Body of pancreas (tissue), 4 donors: ENCODE data around the gene EP400. TPM values are rescaled to one million over a fixed set of nuclear protein-coding genes. Genes with fewer than 3 reads are reported as not detected.

Source experiments
- ATAC-seq: fragments of 150-250 bp; one replicate; pipeline ENCODE4 v1.9.1; 2016
- DNase-seq, 4 donors: peaks; one replicate each; pipeline ENCODE4 v3.0.0-alpha.2; 2019
- H3K27ac ChIP-seq, 4 donors: fragments of 200-600 bp; sonication (generic); 1 replicate in 3 of 4; 2 replicates in 1 of 4; pipeline versions ENCODE4 v1.5.1 to v1.6.1; 2016 to 2019; ENCODE audit warnings: mild to moderate bottlenecking in 1 of 4, mixed read lengths in 1 of 4, moderate library complexity in 1 of 4
- H3K27me3 ChIP-seq, 2 donors: fragments of 200-600 bp; sonication (generic); one replicate each; pipeline ENCODE4 v1.6.0; 2016; ENCODE audit warnings: mild to moderate bottlenecking in 1 of 2
- H3K36me3 ChIP-seq, 2 donors: fragments of 200-600 bp; sonication (generic); replicated peaks in 1 of 2; 2 replicates each; pipeline ENCODE4 v1.5.1; 2016; ENCODE audit warnings: low read depth in 2 of 2; ENCODE audit not compliant: insufficient read depth in 1 of 2
- H3K4me1 ChIP-seq: fragments of 200-600 bp; sonication (generic); one replicate; pipeline ENCODE4 v1.6.0; 2016
- H3K4me3 ChIP-seq, 2 donors: fragments of 200-600 bp; sonication (generic); 1 replicate in 1 of 2; 2 replicates in 1 of 2; pipeline ENCODE4 v1.5.1; 2016 to 2019
- H3K9me3 ChIP-seq, 3 donors: fragments of 200-600 bp; sonication (generic); 1 replicate in 2 of 3; 2 replicates in 1 of 3; pipeline ENCODE4 v1.5.1; 2016
- POLR2A ChIP-seq, 3 donors: fragments of 450-650 bp; IDR thresholded peaks; one replicate each; pipeline ENCODE4 v1.6.1; 2016; ENCODE audit warnings: antibody characterized with exemption in 3 of 3, mild to moderate bottlenecking in 2 of 3
- WGBS, 2 donors: methylation state at CpG; one replicate each; pipeline ENCODE4 v1.1.5; 2017; 5-methylcytosine and 5-hydroxymethylcytosine counted together
- intact Hi-C: fragments of 100-400 bp; cut with DNase I; formaldehyde crosslinking; loops from one replicate; pipeline ENCODE4 v1.15.1; 2023
- total RNA-seq, 2 donors: library from RNA; depleted of rRNA; stranded (reverse); fragments of >200 nt; gene quantifications; one replicate each; pipeline ENCODE4 v1.1.0, GENCODE V29; 2016
- TF ChIP-seq, protein P1 (sequence below), 7 experiments: fragments of 450-650 bp in 4 of 7; fragments of 200-600 bp in 3 of 7; sonication (generic) in 3 of 7; IDR thresholded peaks; one replicate each; pipeline ENCODE4 v1.5.1; 2016 to 2019; ENCODE audit warnings: antibody characterized with exemption in 7 of 7

EP400 gene, protein sequence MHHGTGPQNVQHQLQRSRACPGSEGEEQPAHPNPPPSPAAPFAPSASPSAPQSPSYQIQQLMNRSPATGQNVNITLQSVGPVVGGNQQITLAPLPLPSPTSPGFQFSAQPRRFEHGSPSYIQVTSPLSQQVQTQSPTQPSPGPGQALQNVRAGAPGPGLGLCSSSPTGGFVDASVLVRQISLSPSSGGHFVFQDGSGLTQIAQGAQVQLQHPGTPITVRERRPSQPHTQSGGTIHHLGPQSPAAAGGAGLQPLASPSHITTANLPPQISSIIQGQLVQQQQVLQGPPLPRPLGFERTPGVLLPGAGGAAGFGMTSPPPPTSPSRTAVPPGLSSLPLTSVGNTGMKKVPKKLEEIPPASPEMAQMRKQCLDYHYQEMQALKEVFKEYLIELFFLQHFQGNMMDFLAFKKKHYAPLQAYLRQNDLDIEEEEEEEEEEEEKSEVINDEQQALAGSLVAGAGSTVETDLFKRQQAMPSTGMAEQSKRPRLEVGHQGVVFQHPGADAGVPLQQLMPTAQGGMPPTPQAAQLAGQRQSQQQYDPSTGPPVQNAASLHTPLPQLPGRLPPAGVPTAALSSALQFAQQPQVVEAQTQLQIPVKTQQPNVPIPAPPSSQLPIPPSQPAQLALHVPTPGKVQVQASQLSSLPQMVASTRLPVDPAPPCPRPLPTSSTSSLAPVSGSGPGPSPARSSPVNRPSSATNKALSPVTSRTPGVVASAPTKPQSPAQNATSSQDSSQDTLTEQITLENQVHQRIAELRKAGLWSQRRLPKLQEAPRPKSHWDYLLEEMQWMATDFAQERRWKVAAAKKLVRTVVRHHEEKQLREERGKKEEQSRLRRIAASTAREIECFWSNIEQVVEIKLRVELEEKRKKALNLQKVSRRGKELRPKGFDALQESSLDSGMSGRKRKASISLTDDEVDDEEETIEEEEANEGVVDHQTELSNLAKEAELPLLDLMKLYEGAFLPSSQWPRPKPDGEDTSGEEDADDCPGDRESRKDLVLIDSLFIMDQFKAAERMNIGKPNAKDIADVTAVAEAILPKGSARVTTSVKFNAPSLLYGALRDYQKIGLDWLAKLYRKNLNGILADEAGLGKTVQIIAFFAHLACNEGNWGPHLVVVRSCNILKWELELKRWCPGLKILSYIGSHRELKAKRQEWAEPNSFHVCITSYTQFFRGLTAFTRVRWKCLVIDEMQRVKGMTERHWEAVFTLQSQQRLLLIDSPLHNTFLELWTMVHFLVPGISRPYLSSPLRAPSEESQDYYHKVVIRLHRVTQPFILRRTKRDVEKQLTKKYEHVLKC (N-terminal part only)
- 10 to 100 TPM; 20.5 to 22.4 TPM for total RNA-seq

DNA sequence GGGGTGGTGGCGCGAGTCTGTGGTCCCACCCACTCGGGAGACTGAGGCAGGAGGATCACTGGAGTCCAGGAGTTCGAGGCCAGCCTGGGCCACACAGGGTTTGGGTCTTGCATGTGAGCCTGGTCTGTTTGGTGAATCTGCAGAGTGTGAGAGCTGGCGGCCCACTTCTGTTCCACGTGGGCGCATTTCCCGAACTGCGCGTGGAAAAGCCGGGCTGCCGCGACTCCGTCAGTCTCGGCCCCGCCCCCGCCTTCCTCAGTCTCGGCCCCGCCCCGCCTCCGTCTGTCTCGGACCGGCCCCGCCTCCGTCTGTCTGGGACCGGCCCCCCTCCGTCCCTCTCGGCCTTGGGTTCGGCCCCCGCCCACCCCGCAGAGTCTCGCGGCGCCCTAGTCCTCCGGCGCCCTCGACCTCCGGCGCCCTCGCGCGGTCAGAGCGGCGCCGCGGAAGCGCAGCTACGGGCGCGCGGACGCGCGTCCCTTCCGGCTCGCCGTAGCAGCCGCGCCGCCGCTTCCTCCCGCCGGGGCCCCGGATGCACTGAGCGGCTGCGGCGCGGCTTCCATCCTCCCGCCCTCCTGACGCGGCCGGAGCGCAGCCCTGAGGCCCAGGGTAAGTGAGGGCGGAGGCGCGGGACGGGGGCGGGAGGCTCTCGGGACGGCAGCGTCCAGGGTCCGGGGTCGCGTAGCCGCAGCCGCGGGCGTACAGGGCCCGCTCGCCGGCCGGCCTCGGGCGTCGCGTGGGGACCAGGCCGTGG, at the start of gene EP400:
EP400 (plus strand) TSS at position 512 of the 751 bp plus-strand sequence. CDS start 10,678 bp downstream, outside the sequence.
- H3K4me3 ChIP-seq: peak within 1 kb of the TSS; percentile 85 to 91
- DNase-seq (peak; percentile 96 to 98 (median 97)), ATAC-seq (peak; percentile 97)
- TF ChIP-seq POLR2A (IDR thresholded peaks at IDR 0.05): peak in 1 of 3 donors; percentile 49
- TF ChIP-seq, protein P1, sequence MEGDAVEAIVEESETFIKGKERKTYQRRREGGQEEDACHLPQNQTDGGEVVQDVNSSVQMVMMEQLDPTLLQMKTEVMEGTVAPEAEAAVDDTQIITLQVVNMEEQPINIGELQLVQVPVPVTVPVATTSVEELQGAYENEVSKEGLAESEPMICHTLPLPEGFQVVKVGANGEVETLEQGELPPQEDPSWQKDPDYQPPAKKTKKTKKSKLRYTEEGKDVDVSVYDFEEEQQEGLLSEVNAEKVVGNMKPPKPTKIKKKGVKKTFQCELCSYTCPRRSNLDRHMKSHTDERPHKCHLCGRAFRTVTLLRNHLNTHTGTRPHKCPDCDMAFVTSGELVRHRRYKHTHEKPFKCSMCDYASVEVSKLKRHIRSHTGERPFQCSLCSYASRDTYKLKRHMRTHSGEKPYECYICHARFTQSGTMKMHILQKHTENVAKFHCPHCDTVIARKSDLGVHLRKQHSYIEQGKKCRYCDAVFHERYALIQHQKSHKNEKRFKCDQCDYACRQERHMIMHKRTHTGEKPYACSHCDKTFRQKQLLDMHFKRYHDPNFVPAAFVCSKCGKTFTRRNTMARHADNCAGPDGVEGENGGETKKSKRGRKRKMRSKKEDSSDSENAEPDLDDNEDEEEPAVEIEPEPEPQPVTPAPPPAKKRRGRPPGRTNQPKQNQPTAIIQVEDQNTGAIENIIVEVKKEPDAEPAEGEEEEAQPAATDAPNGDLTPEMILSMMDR (IDR thresholded peaks at IDR 0.05): peak in 5 of 7 experiments; percentile 28 to 94 (median 72)
- peaks cover 0 to 2% of the 10 kb centered on the region in 2 donors for H3K36me3 ChIP-seq
- no peaks in the 10 kb centered on the region for H3K27me3 ChIP-seq
- no peaks in the 10 kb centered on the region for H3K9me3 ChIP-seq
- H3K27ac ChIP-seq: peak within 1 kb of the TSS; percentile 56 to 85 (median 81)
- peaks cover 42% of the 10 kb centered on the region for H3K4me1 ChIP-seq
- 2 to 33% methylated on average over 4 to 77 of the region's 97 CpGs for WGBS, 2 donors
- intact Hi-C loops: no loop called here

DNA sequence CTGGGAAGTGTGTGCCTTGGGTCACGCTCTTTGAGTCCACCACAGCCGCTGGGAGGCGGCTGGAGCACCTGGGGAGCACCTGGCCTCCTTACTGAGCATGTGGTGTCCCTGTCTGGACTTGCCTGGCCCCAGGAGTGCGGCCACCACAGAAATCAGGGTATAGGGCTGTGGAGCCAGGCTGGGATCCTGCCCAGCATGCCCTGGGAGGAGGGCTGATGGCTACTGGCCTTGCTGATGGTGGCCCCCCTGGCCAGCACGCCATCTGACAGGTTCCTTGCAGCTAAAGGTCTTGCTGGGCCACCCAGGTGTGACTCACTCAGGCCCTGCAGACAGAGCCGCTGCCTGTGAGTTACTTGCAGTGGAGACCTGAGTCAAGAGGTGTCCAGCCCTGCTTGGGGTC, 49.3 kb upstream of the EP400 start:
- ATAC-seq (no peak), DNase-seq (peak in 2 of 4 donors; percentile 34 to 45)
- TF ChIP-seq, protein P1 (IDR thresholded peaks at IDR 0.05): no peak
- TF ChIP-seq POLR2A (IDR thresholded peaks at IDR 0.05): no peak
- Histone ChIP-seq H3K4me3 (no peak overlapping the region), H3K27ac (no peak overlapping the region), H3K36me3 (no peaks in the 10 kb centered on the region), H3K4me1 (peaks cover 79% of the 10 kb centered on the region), H3K27me3 (no peaks in the 10 kb centered on the region), H3K9me3 (no peaks in the 10 kb centered on the region)
- intact Hi-C loops: no loop called here
- WGBS, 2 donors: 97 to 99% methylated on average over 5 to 6 of the region's 6 CpGs

DNA sequence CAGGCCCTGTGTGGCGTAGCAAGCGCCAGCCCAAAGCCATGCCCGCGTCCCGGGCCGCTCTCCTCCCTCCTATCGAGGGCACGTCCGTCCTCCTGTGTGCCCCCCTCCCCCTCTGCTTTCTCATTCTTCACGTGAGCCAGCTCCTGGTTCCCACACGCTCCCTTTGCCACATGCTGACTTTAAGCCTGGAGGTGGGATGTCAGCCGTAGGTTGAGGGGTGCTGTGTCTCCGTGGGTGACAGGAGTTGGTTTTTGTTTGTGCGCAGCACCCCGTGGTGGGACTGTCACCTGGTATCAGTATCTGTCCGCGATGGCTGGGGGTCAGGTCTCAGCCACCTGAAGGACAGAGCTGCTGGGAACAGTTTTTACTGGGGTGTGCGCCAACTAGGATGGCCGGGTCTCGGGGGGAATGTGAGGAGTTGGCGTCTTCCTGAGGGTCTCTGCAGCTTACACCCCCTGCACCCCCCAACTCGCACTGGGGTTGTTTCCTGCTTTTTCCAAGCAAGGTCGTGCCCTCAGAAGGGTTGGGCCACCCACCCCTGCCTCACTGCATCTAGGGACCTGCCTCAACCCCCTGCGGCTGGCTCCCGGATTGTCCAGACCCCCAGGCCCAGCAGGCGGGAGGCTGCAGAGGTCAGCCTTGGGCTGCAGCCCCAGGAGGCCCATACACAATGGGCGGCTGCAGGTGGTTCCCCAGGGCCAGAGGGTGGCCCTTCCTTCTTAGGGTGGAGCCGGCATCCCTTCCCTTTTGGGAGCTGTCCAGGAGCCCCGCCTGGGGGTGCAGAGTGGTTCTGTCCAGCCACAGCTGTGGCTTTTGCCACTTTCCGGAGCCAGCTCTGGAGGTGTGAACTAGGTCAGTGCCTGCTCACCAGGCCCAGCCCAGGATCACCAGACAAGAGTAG, 48.1 kb upstream of the EP400 start:
- no peak overlapping the region for H3K4me3 ChIP-seq
- TF ChIP-seq, protein P1 (IDR thresholded peaks at IDR 0.05): no peak
- peak in 1 of 3 donors; percentile 7 for TF ChIP-seq POLR2A (IDR thresholded peaks at IDR 0.05)
- no peak overlapping the region for H3K27ac ChIP-seq
- H3K36me3 ChIP-seq: no peaks in the 10 kb centered on the region
- peak; percentile 21 for ATAC-seq
- H3K27me3 ChIP-seq: no peaks in the 10 kb centered on the region
- peaks cover 73% of the 10 kb centered on the region for H3K4me1 ChIP-seq
- intact Hi-C loops: no loop called here
- DNase-seq: peak; percentile 31 to 65 (median 48)
- no peaks in the 10 kb centered on the region for H3K9me3 ChIP-seq
- WGBS, 2 donors: 68 to 73% methylated on average over 18 to 30 of the region's 30 CpGs
